HUES6 (cell line): Measurements from ENCODE around the gene HELZ2.
"Not testable (repeated sequence)": the region's sequence is repeated elsewhere in the genome, so short reads cannot be mapped to it uniquely, and the experiment has no call there.

ENCODE experiments used
- H3K27ac ChIP-seq: 2 replicates; pipeline ENCODE4 v1.7.0; 2013; ENCODE audit warnings: low read depth, mild to moderate bottlenecking, low read length, inconsistent platforms
- H3K27me3 ChIP-seq: 2 replicates; pipeline ENCODE4 v1.6.1; 2013; ENCODE audit warnings: low read length; ENCODE audit not compliant: control insufficient read depth, insufficient read depth
- H3K36me3 ChIP-seq: 2 replicates; pipeline ENCODE4 v1.6.1; 2013; ENCODE audit warnings: low read length; ENCODE audit not compliant: control insufficient read depth, insufficient read depth
- H3K4me1 ChIP-seq: 2 replicates; pipeline ENCODE4 v1.6.1; 2013; ENCODE audit warnings: low read length; ENCODE audit not compliant: control insufficient read depth, insufficient read depth
- H3K4me3 ChIP-seq: 2 replicates; pipeline ENCODE4 v1.5.1; 2013; ENCODE audit warnings: low read depth, low read length
- H3K9ac ChIP-seq: one replicate; pipeline ENCODE4 v1.6.1; 2013; ENCODE audit warnings: mild to moderate bottlenecking, low read length
- H3K9me3 ChIP-seq: 2 replicates; pipeline ENCODE4 v1.6.1; 2013; ENCODE audit warnings: low read depth, low read length; ENCODE audit not compliant: control insufficient read depth, insufficient read depth

Gene HELZ2

GRCh38 chr20:63612276-63612931 lies 38.4 kb upstream of the HELZ2 start:
- Histone ChIP-seq H3K27me3 (no peaks in the 10 kb centered on the region), H3K9me3 (0 out of 2 replicates have a peak, but pooled peaks cover 7% of the 10 kb centered on the region), H3K36me3 (peaks cover 15% of the 10 kb centered on the region), H3K9ac (no peak overlapping the region), H3K4me3 (no peak overlapping the region), H3K4me1 (peaks cover 2% of the 10 kb centered on the region; the same call in 1 of the 2 replicates), H3K27ac (no peak overlapping the region)

DNA sequence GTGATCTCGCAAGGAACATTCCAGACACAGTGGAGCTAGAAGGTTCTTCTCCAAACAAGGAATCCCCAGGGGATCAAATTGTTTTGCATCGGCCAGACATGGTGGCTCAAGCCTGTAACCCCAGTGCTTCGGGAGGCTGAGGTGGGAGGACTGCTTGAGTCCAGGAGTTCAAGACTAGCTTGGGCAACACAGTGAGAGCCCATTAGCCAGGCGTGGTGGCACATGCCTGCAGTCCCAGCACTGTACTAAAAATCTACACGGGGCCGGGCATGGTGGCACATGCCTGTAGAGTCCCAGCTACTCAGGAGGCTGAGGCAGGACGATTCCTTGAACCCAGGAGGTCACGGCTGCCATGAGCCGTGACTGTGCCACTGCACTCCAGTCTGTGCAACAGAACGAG lies 37.6 kb upstream of the HELZ2 start:
- peaks cover 2% of the 10 kb centered on the region; the same call in 1 of the 2 replicates for H3K4me1 ChIP-seq

DNA sequence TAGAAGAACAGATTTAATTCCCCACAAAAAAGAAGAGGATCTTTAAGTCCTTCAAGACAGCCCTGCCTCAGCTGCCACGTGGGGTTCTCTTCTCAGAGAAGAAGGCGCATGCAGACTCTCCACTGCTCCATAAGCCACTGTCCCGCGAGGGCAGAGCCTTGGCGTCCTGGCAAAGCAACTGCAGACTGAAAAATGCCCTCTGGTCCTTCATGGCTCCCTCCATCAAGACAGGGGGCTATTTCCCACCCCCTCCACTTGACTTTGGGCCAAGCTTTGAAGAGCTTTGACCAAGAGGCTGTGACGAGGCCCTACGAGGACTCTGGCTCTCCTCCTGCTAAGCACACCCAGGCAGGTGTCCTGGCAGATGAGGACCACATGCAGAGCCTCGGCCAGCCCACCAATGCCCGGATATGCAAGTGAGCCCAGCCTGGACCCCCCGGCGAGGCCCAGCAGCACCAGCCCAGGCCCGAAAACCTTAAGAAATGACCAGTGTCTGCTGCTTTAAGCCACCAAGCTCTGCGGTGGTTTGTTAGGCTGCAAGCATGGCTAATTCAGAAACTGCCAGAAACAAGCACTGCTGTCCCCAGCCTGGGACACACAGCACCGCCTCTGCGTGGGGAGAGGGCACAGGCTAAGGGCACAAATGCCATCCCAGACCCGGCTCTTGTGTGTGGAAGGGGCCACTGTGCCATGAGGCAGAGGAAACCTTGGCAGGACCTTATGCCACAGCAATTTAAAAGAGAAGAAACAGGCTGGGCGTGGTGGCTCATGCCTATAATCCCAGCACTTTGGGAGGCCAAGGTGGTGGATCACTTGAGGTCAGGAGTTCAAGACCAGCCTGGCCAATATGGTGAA lies 36.8 kb upstream of the HELZ2 start:
- H3K9ac ChIP-seq = no peak overlapping the region
- H3K27ac ChIP-seq = no peak overlapping the region
- H3K36me3 ChIP-seq = peaks cover 4% of the 10 kb centered on the region
- 0 out of 2 replicates have a peak, but pooled peaks cover 7% of the 10 kb centered on the region for H3K9me3 ChIP-seq
- no peaks in the 10 kb centered on the region for H3K27me3 ChIP-seq
- H3K4me3 ChIP-seq = no peak overlapping the region
- peaks cover 2% of the 10 kb centered on the region; the same call in 1 of the 2 replicates for H3K4me1 ChIP-seq

More for the DNA sequence above, 37.6 kb upstream of the HELZ2 start:
- 0 out of 2 replicates have a peak, but pooled peaks cover 7% of the 10 kb centered on the region for H3K9me3 ChIP-seq
- H3K36me3 ChIP-seq = peaks cover 9% of the 10 kb centered on the region
- no peak overlapping the region for H3K27ac ChIP-seq
- no peak overlapping the region for H3K4me3 ChIP-seq
- no peaks in the 10 kb centered on the region for H3K27me3 ChIP-seq
- no peak overlapping the region for H3K9ac ChIP-seq

GRCh38 chr20:63606686-63607085 lies 32.6 kb upstream of the HELZ2 start:
- Histone ChIP-seq H3K4me3 (no peak overlapping the region), H3K9me3 (no peaks in the 10 kb centered on the region), H3K27ac (no peak overlapping the region), H3K4me1 (peaks cover 2% of the 10 kb centered on the region; the same call in 1 of the 2 replicates), H3K9ac (no peak overlapping the region), H3K36me3 (peaks cover 17% of the 10 kb centered on the region), H3K27me3 (no peaks in the 10 kb centered on the region)

DNA sequence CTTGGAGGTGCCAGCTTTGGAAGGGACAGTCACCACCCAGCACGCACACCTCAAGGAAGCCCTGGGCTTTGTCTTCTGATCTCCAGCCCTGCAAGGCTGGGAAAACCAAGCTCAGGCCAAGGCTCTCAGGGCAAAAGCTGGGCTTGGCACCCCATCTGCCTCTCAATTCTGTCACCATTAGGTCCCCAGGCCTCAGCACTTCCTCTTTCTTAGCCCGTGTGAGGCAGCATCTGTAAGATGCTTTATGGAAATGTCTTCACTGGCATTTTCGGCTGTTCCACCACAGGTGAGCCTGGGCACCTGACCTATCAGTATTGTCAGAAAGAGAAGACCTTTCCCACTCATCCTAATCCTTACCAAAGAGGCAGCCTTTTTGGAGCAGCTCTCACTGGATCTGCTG lies 28.3 kb upstream of the HELZ2 start:
- Histone ChIP-seq H3K27ac (no peak overlapping the region), H3K9ac (no peak overlapping the region), H3K4me3 (no peak overlapping the region), H3K9me3 (no peaks in the 10 kb centered on the region), H3K36me3 (peaks cover 41% of the 10 kb centered on the region), H3K27me3 (no peaks in the 10 kb centered on the region), H3K4me1 (no peaks in the 10 kb centered on the region)

DNA sequence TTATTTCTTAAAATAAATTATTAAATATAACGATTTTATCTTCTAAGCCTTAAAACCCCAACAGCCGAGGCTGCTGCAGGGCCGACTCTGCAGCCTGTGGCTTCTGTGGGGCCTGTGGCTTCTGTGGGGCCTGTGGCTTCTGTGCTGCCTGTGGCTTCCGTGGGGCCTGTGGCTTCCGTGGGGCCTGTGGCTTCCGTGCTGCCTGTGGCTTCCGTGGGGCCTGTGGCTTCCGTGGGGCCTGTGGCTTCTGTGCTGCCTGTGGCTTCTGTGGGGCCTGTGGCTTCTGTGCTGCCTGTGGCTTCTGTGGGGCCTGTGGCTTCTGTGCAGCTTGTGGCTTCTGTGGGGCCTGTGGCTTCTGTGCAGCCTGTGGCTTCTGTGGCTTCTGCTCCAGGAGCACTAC lies 27.6 kb upstream of the HELZ2 start:
- not testable (repeated sequence) for H3K27ac ChIP-seq, H3K4me3 ChIP-seq, H3K27me3 ChIP-seq, H3K9ac ChIP-seq, H3K9me3 ChIP-seq, H3K4me1 ChIP-seq
- peaks cover 42% of the 10 kb centered on the region for H3K36me3 ChIP-seq

GRCh38 chr20:63599396-63600050 lies 25.5 kb upstream of the HELZ2 start:
- H3K9ac ChIP-seq = no peak overlapping the region
- no peaks in the 10 kb centered on the region for H3K4me1 ChIP-seq
- H3K4me3 ChIP-seq = no peak overlapping the region
- H3K27me3 ChIP-seq = no peaks in the 10 kb centered on the region
- no peak overlapping the region for H3K27ac ChIP-seq
- H3K9me3 ChIP-seq = no peaks in the 10 kb centered on the region
- peaks cover 48% of the 10 kb centered on the region for H3K36me3 ChIP-seq

DNA sequence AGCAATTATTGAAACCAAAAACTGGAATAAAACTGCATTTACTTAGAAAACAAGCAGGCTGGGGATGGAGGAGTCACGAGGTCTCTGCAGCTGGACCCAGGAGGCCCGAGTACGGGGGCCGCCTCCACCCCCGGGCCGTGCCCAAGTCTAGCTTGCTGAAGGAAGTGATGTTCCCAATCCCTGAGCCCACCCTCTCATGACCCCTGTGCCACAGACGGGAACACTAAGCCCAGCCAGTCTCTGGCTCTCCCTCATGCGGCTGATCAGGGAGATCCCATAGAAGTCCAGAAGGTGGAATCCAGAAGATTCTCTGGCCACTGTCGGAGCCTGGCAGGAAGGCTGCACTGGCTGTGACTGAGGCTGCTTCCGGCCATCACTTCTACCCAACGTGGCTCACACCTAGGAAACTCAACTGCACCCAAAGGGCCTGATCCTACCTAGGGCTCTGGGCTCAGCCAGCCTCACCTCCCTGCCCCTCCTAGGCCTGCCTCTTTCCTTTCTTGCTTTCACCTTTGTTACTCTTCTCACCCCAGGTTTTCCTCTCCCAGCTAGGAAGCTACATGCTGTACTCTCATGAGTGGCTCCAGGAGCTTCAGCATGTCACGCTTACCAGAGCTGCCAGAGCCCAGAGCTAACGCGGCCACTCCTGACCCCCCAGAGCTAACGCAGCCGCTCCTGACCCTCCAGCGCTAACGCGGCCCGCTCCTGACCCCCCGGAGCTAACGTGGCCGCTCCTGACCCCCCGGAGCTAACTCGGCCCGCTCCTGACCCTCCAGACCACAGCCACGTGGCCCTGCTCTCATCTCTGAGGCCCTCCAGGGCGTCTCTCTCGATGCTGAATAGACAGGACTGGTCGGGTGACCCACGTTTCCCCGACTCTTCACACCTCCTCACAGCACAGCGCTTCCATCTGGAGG lies 24.7 kb upstream of the HELZ2 start:
- H3K36me3 ChIP-seq = peaks cover 46% of the 10 kb centered on the region
- no peaks in the 10 kb centered on the region for H3K4me1 ChIP-seq
- no peak overlapping the region for H3K4me3 ChIP-seq
- no peaks in the 10 kb centered on the region for H3K27me3 ChIP-seq
- H3K27ac ChIP-seq = no peak overlapping the region
- H3K9me3 ChIP-seq = no peaks in the 10 kb centered on the region
- no peak overlapping the region for H3K9ac ChIP-seq

DNA sequence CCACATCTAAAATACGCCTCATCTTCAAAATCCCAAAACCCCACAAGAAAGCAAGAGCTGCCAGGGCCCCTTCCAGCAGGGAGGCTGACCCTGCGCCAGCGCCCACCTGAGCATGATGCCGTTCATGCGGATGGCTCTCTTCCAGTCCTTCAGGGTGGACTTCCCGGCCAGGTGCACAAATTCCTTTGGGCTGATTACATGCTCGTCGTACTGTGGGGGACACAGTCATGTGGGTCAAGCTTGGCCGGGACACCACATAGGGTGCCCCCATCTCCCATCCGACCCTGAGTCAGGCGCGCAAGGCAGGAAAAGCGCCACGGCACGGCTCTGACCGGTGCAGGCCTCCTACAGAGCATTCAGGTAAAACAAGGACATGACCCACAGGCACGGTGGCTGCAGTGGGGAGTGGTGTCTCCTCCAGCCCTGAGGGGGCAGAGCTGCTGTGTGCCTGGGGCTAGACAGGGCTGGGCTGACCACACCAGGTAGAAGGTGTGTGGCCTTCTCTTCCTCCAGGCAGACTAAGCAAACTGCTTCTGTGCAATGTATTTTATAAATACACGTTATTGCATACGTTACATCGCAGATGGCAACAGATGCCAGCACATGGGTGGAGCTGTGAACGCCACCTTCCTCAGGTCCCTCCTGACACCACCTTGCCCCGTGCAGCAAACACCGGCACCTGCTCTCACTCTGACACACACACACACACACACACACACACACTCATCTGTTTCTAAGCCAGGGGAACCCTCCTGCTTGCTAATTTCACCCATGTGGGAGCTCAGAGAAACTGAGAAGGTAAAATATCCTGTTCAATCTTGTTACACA lies 23.8 kb upstream of the HELZ2 start:
- Histone ChIP-seq H3K4me1 (no peaks in the 10 kb centered on the region), H3K27me3 (no peaks in the 10 kb centered on the region), H3K9ac (no peak overlapping the region), H3K4me3 (no peak overlapping the region), H3K36me3 (peaks cover 44% of the 10 kb centered on the region), H3K9me3 (no peaks in the 10 kb centered on the region), H3K27ac (no peak overlapping the region)

DNA sequence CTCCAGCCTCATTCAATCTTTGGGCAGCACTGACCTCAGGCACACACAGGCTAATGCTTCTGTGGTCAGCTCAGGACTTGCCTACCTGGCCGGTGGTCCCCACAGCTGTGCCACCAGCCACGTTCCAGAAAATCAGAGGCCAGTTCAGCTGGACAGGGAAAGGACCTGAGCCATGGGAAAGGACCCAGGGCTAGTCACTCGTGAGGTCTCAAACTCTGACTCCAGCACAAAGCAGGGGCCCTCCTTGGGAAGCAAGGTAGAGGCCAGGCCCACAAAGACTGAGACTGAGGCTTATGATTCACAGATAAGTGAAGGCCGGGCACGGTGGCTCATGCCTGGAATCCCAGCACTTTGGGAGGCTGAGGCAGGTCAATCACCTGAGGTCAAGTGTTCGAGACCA lies 22.4 kb upstream of the HELZ2 start:
- H3K27ac ChIP-seq = no peak overlapping the region
- H3K4me3 ChIP-seq = no peak overlapping the region
- no peak overlapping the region for H3K9ac ChIP-seq
- no peaks in the 10 kb centered on the region for H3K9me3 ChIP-seq
- no peaks in the 10 kb centered on the region for H3K27me3 ChIP-seq
- H3K36me3 ChIP-seq = peaks cover 46% of the 10 kb centered on the region
- no peaks in the 10 kb centered on the region for H3K4me1 ChIP-seq
